CD4-positive, alpha-beta memory T cell (primary cell): Measurements from ENCODE around the gene UCN. TPM values are rescaled to one million over a fixed set of nuclear protein-coding genes. Genes with fewer than 3 reads are reported as not detected.
A peak's percentile ranks its signal among the peaks of the same experiment; 100 is the strongest.

Experiments
- CTCF ChIA-PET: fragments of 350-600 bp; sonication (Branson Sonifier 250); formaldehyde crosslinking; loops from one replicate; lab custom pipeline; 2021; ENCODE audit warnings: inconsistent platforms; ENCODE audit not compliant: partially characterized antibody; lab: Charles Lee
- POLR2A ChIA-PET: fragments of 350-600 bp; sonication (Branson Sonifier 250); formaldehyde crosslinking; loops from one replicate; lab custom pipeline; 2021; ENCODE audit not compliant: partially characterized antibody; lab: Charles Lee
- DNase-seq, 5 donors: peaks; one replicate each; pipeline versions ENCODE4 v3.0.0 to v3.0.0-alpha.2; 2020 to 2022; ENCODE audit warnings: mixed read lengths in 1 of 5
- H3K27ac ChIP-seq: one replicate; pipeline ENCODE4 v1.7.0; 2013; ENCODE audit warnings: low read depth, low read length
- H3K27me3 ChIP-seq: 2 replicates; pipeline ENCODE4 v1.7.0; 2013; ENCODE audit warnings: mild to moderate bottlenecking, low read length, moderate library complexity; ENCODE audit not compliant: insufficient read depth
- H3K36me3 ChIP-seq: 2 replicates; pipeline ENCODE4 v1.7.0; 2013; ENCODE audit warnings: mild to moderate bottlenecking, low read length, moderate library complexity; ENCODE audit not compliant: insufficient read depth
- H3K4me1 ChIP-seq: 2 replicates; pipeline ENCODE4 v1.7.0; 2013; ENCODE audit warnings: mild to moderate bottlenecking, low read length, moderate library complexity; ENCODE audit not compliant: insufficient read depth
- H3K4me3 ChIP-seq, 2 donors: one replicate each; pipeline ENCODE4 v1.7.0; 2013; ENCODE audit warnings: low read length in 2 of 2, mild to moderate bottlenecking in 1 of 2
- H3K9me3 ChIP-seq, 2 donors: one replicate each; pipeline ENCODE4 v1.7.0; 2013; ENCODE audit warnings: low read length in 2 of 2, control low read depth in 1 of 2; ENCODE audit not compliant: control insufficient read depth in 1 of 2
- H3K27ac Mint-ChIP-seq, 7 donors: one replicate each; pipeline ENCODE4 v1.8.0; 2020 to 2021; ENCODE audit warnings: mixed read lengths in 7 of 7, mild to moderate bottlenecking in 6 of 7, inconsistent platforms in 3 of 7, moderate library complexity in 3 of 7
- H3K27me3 Mint-ChIP-seq, 2 donors: one replicate each; pipeline ENCODE4 v1.8.0; 2020 to 2021; ENCODE audit warnings: mixed read lengths in 2 of 2
- H3K36me3 Mint-ChIP-seq, 2 donors: one replicate each; pipeline ENCODE4 v1.8.0; 2020 to 2021; ENCODE audit warnings: mixed read lengths in 2 of 2, inconsistent platforms in 1 of 2, mild to moderate bottlenecking in 1 of 2
- H3K4me1 Mint-ChIP-seq, 4 donors: one replicate each; pipeline ENCODE4 v1.8.0; 2020 to 2021; ENCODE audit warnings: mixed read lengths in 4 of 4, mild to moderate bottlenecking in 1 of 4
- H3K4me3 Mint-ChIP-seq, 8 donors: one replicate each; pipeline ENCODE4 v1.8.0; 2020 to 2021; ENCODE audit warnings: mixed read lengths in 8 of 8, mild to moderate bottlenecking in 7 of 8, moderate library complexity in 6 of 8, inconsistent platforms in 3 of 8
- H3K9me3 Mint-ChIP-seq, 8 donors: one replicate each; pipeline ENCODE4 v1.8.0; 2020 to 2021; ENCODE audit warnings: mixed read lengths in 8 of 8, mild to moderate bottlenecking in 5 of 8, inconsistent platforms in 3 of 8, moderate library complexity in 1 of 8
- intact Hi-C: fragments of 100-400 bp; cut with micrococcal nuclease; formaldehyde crosslinking; loops from one replicate; pipeline ENCODE4 v1.15.1; 2023
- polyA plus RNA-seq, 2 donors: library from polyadenylated mRNA; unstranded; fragments of 300-500 nt; fragmentation: Illumina TruSeq; gene quantifications; one replicate each; pipeline ENCODE4 v1.2.3, GENCODE V29; 2021
- total RNA-seq, 2 experiments: library from RNA; stranded (reverse); gene quantifications; one replicate each; pipeline ENCODE4 v1.2.3, GENCODE V29; 2021

UCN gene
- total and polyA plus RNA-seq, 4 experiments from 2014 or later, result 0.84 to 5.4 (median 5.1) TPM; not detected in 1

DNA sequence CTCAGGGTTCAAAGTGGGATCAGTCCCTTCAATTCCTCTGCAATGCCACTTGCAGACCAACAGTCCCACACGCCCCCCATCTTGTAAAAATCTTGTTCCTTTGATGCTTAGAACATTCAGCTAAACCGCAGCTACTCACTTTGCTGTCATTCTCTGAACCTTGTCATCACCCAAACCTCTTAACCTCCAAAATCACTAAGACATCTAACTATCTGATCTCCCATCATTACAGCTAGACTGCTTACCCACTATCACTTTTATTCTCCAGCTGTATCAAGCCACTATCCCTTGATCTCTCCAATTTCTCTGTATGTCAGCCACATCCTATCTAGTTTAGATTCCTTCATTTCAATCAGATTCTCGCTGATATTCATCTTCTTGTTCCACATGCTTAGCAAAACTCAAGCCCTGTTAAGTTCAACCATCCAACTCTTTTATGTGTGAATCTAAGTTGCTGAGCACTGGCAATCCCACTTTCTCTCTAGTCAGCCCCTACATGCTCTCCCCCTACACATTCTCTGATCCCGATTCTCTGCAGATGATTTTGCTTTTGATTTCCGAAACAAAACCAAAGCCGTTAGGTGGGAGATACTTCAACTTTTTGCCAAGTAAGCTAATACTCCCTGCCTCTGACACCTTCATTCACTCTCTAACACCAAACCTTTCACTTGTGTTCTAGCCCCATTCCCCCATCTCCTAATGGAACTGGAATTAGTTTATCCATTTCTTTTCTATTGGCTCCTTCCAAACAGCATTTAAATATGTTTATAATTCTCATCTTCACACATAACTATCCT is 43.8 kb upstream of the UCN start:
- peaks cover 7 to 31% of the 10 kb centered on the region in 2 donors for H3K36me3 Mint-ChIP-seq
- intact Hi-C loops, result no loop called here
- Histone ChIP-seq H3K4me3 (no peak overlapping the region), H3K36me3 (no peaks in the 10 kb centered on the region), H3K9me3 (no peaks in the 10 kb centered on the region), H3K27me3 (no peaks in the 10 kb centered on the region), H3K27ac (no peak overlapping the region), H3K4me1 (peaks cover 42% of the 10 kb centered on the region)
- peaks cover 39 to 74% (median 50%) of the 10 kb centered on the region in 4 donors for H3K4me1 Mint-ChIP-seq
- ChIA-PET POLR2A (interaction anchor here (1.0 to 1.6 kb wide), 4 partner anchors 8 to 77 kb away, joined by 3 to 6 read pairs (median 4); partner anchors contain the start of genes EIF2B4 and MPV17), CTCF (interaction anchor here (1.1 to 1.7 kb wide), 2 partner anchors 9 to 331 kb away, joined by 3 to 7 read pairs; no protein-coding TSS in a partner anchor)
- no peaks in the 10 kb centered on the region for H3K27me3 Mint-ChIP-seq
- H3K4me3 Mint-ChIP-seq, result peak overlapping the region in 5 of 8 donors; percentile 1 to 45 (median 15)
- peak in 2 of 5 donors; percentile 4 to 25 for DNase-seq
- H3K9me3 Mint-ChIP-seq, result peaks cover 0 to 5% (median 0%) of the 10 kb centered on the region in 8 donors
- peak overlapping the region; percentile 21 to 69 (median 54) for H3K27ac Mint-ChIP-seq

DNA sequence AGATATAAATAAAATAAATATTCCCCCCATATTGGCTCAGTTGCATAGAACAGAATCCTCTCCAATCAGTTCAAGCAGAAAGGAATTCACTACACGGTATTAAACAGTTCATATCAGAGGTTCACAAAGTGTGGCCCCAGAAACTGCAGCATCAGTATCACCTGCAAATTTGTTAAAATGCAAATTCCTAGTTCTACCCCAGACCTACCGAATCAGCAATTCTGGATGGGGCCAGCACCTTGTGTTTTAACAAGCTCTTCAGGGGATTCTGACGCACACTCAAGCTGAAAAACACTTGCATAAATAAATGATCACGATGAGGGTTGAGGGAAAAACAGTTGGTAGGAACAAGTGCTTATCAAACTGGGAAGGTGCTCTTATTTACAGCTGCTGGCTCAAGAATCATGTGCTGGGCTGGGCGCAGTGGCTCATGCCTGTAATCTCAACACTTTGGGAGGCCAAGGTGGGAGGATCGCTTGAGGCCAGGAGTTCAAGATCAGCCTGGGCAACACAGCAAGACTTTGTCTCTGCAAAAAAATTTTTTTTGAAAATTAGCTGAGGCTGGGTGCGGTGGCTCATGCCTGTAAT is 42.0 kb upstream of the UCN start:
- Histone ChIP-seq H3K27me3 (no peaks in the 10 kb centered on the region), H3K9me3 (no peaks in the 10 kb centered on the region), H3K36me3 (no peaks in the 10 kb centered on the region), H3K4me3 (no peak overlapping the region), H3K27ac (no peak overlapping the region), H3K4me1 (peaks cover 35% of the 10 kb centered on the region)
- Mint-ChIP-seq H3K36me3 (peaks cover 7 to 22% of the 10 kb centered on the region in 2 donors), H3K4me1 (peaks cover 34 to 60% (median 36%) of the 10 kb centered on the region in 4 donors), H3K9me3 (no peaks in the 10 kb centered on the region), H3K27ac (peak overlapping the region in 1 of 7 donors; percentile 76), H3K4me3 (peak overlapping the region in 2 of 8 donors; percentile 14 to 58), H3K27me3 (no peaks in the 10 kb centered on the region)
- intact Hi-C loops, result no loop called here
- ChIA-PET POLR2A (interaction anchor here (1.6 kb wide), 1 partner anchor 28 kb away, joined by 6 read pairs; the partner anchor contains the start of gene MPV17), CTCF (interaction anchor here (1.1 to 1.3 kb wide), 2 partner anchors 19 to 333 kb away, joined by 4 read pairs; no protein-coding TSS in a partner anchor)
- no peak for DNase-seq

DNA sequence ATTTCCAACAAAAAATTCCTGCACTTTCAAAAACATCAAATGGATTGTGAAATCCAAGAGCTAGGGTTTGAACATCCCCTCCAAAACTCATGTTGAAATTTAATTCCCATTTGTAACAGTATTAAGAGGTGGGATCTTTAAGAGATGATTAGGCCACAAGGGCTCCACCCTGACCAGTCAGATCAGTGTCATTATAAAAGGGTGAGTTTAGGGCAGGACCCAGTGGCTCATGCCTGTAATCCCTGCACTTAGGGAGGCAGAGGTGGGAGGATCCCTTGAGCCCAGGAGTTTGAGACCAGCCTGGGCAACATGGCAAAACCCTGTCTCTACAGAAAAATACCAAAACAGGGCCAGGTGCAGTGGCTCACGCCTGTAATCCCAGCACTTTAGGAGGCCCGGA is 39.4 kb upstream of the UCN start:
- Mint-ChIP-seq H3K27ac (peak overlapping the region in 1 of 7 donors; percentile 8), H3K9me3 (no peaks in the 10 kb centered on the region), H3K36me3 (peaks cover 7 to 31% of the 10 kb centered on the region in 2 donors), H3K27me3 (no peaks in the 10 kb centered on the region), H3K4me1 (peaks cover 28 to 43% (median 29%) of the 10 kb centered on the region in 4 donors), H3K4me3 (no peak overlapping the region)
- intact Hi-C loops, result no loop called here
- CTCF ChIA-PET, result interaction anchor here (1.5 kb wide), 1 partner anchor 8 kb away, joined by 4 read pairs; no protein-coding TSS in a partner anchor
- H3K36me3 ChIP-seq, result peaks cover 8% of the 10 kb centered on the region
- POLR2A ChIA-PET, result no interaction called here
- DNase-seq, result no peak
- peaks cover 11% of the 10 kb centered on the region for H3K4me1 ChIP-seq
- no peaks in the 10 kb centered on the region for H3K27me3 ChIP-seq
- H3K4me3 ChIP-seq, result no peak overlapping the region
- no peak overlapping the region for H3K27ac ChIP-seq
- H3K9me3 ChIP-seq, result no peaks in the 10 kb centered on the region

DNA sequence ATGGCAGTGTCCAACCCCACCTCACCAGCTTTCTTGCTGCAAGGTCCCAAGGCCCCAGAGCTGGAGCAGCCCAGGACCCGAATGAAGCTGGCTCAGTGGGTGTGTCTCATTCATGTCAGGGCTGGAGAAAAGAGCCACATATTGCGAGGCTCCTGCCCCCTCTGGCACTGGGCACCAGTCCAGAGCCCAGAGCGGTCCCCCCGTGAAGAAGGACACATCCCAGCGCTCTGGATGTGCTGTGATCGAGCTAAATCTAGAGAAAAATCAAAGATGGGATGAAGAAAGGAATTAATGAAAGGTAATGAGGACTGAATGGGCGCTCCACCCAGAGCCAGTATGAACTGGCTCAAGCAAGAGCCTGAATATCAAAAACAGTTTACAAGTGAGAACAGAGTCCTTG is 27.9 kb upstream of the UCN start:
- H3K36me3 Mint-ChIP-seq, result peaks cover 37 to 65% of the 10 kb centered on the region in 2 donors
- no peaks in the 10 kb centered on the region for H3K4me1 Mint-ChIP-seq
- ChIA-PET POLR2A (interaction anchor here (1.2 kb wide), 1 partner anchor 13 kb away, joined by 3 read pairs; no protein-coding TSS in a partner anchor), CTCF (interaction anchor here (1.0 kb wide), 1 partner anchor 22 kb away, joined by 4 read pairs; no protein-coding TSS in a partner anchor)
- no peak for DNase-seq
- Histone ChIP-seq H3K27ac (no peak overlapping the region), H3K27me3 (no peaks in the 10 kb centered on the region), H3K4me3 (no peak overlapping the region), H3K4me1 (no peaks in the 10 kb centered on the region), H3K9me3 (no peaks in the 10 kb centered on the region), H3K36me3 (peaks cover 45% of the 10 kb centered on the region)
- intact Hi-C loops, result no loop called here
- H3K27me3 Mint-ChIP-seq, result no peaks in the 10 kb centered on the region
- H3K4me3 Mint-ChIP-seq, result no peak overlapping the region
- no peaks in the 10 kb centered on the region for H3K9me3 Mint-ChIP-seq
- H3K27ac Mint-ChIP-seq, result peak overlapping the region in 1 of 7 donors; percentile 59

DNA sequence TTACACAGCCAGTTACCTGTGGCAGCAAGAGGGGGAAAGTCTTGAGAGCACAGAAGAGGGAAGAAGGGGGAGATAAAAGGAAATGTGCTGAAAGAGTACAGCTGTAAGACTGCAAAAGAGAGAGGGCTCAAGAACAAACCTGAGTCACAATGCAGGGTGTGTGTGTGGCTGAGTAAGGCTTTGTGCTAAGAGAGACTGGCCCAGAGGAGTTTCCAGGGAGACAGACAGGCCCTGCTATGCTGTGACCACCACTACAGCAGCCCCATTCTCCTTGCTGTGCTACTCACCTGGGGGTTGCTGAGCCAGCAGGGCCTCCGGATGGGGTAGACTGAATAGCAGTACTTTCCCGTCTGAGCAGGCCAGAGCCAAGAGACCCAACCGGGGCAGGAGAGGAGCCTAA is 27.1 kb upstream of the UCN start:
- no peak overlapping the region for H3K4me3 ChIP-seq
- H3K27me3 ChIP-seq, result no peaks in the 10 kb centered on the region
- H3K27ac ChIP-seq, result no peak overlapping the region
- H3K9me3 ChIP-seq, result no peaks in the 10 kb centered on the region
- peaks cover 41% of the 10 kb centered on the region for H3K36me3 ChIP-seq
- POLR2A ChIA-PET, result no interaction called here
- Mint-ChIP-seq H3K27ac (peak overlapping the region in 3 of 7 donors; percentile 33 to 56 (median 36)), H3K36me3 (peaks cover 37 to 64% of the 10 kb centered on the region in 2 donors), H3K4me1 (no peaks in the 10 kb centered on the region), H3K27me3 (no peaks in the 10 kb centered on the region), H3K4me3 (no peak overlapping the region), H3K9me3 (no peaks in the 10 kb centered on the region)
- DNase-seq, result no peak
- no peaks in the 10 kb centered on the region for H3K4me1 ChIP-seq
- CTCF ChIA-PET, result no interaction called here
- intact Hi-C loops, result no loop called here

DNA sequence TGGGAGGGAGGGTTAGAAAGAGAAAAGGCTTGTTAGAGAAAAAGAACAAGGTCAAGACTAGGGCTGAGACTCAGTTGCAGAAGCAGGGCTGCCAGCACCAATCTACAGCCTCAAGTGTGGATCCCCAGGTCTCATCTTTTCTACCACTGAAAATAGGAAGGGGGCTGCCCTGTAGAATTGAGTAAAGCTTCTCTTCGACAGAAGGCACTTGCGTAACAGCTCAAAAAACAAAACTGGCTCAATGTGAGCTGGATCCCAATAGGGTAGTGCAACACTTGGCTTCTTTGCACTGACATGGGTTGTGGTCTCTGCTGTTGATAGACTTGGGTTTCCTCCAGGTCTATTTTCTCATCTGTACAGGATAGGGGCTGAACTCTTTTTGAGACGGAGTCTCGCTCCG is 16.5 kb upstream of the UCN start:
- intact Hi-C loops, result no loop called here
- Mint-ChIP-seq H3K27ac (peak overlapping the region; percentile 10 to 87 (median 59)), H3K4me1 (peaks cover 12 to 28% (median 18%) of the 10 kb centered on the region in 4 donors), H3K9me3 (peaks cover 0 to 2% (median 0%) of the 10 kb centered on the region in 8 donors), H3K36me3 (peaks cover 25 to 45% of the 10 kb centered on the region in 2 donors), H3K4me3 (peak overlapping the region in 7 of 8 donors; percentile 20 to 67 (median 40)), H3K27me3 (no peaks in the 10 kb centered on the region)
- H3K27ac ChIP-seq, result no peak overlapping the region
- H3K27me3 ChIP-seq, result no peaks in the 10 kb centered on the region
- no peaks in the 10 kb centered on the region for H3K9me3 ChIP-seq
- ChIA-PET CTCF (no interaction called here), POLR2A (interaction anchor here (0.5 to 3.3 kb wide), 2 partner anchors 32 to 541 kb away, joined by 3 to 19 read pairs; partner anchors contain the start of gene GTF3C2)
- no peak overlapping the region for H3K4me3 ChIP-seq
- peaks cover 21% of the 10 kb centered on the region for H3K36me3 ChIP-seq
- DNase-seq, result no peak
- peaks cover 25% of the 10 kb centered on the region for H3K4me1 ChIP-seq
